Astrocyte of the cerebellum (primary cell): ENCODE measurements around the gene OBP2B.
A peak's percentile ranks its signal among the peaks of the same experiment; 100 is the strongest.

Experiments used
- DNase-seq: peaks from one replicate; pipeline ENCODE4 v3.0.0-alpha.2; 2011; ENCODE audit warnings: low read depth
- H3K4me3 ChIP-seq: 2 replicates; pipeline ENCODE4 v1.5.1; 2011; ENCODE audit warnings: mild to moderate bottlenecking, low read depth, low read length, moderate library complexity
- CTCF ChIP-seq: IDR thresholded peaks from 2 replicates; pipeline ENCODE4 v1.5.1; 2012; ENCODE audit warnings: low read length, low read depth, moderate library complexity, mild to moderate bottlenecking; ENCODE audit errors: missing control alignments
- in situ Hi-C: cut with HindIII; loops from 2 replicates; pipeline ENCODE4 v1.10.0; 2017; ENCODE audit warnings: low sequenced_read_pairs

OBP2B gene

DNA sequence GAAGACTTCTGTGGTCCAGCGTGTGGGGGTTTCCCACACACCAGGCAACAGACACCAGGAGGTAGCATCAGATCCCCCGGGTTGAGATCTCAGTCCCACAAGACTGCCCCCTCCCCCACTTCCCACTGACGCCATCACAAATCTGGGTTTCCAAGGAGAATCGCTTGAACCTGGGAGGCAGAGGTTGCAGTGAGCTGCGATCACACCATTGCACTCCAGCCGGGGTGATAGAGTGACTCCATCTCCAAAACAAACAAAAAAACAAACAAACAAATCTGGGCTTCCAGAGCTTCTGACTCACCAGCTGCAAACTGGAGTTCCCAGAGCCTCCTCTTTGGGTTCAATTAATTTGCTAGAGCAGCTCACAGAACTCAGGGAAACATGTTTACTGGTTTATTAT is 40.6 kb downstream of the OBP2B start:
- no peak for TF ChIP-seq CTCF
- in situ Hi-C loops = no loop called here
- DNase-seq = no peak
- H3K4me3 ChIP-seq = no peak overlapping the region

DNA sequence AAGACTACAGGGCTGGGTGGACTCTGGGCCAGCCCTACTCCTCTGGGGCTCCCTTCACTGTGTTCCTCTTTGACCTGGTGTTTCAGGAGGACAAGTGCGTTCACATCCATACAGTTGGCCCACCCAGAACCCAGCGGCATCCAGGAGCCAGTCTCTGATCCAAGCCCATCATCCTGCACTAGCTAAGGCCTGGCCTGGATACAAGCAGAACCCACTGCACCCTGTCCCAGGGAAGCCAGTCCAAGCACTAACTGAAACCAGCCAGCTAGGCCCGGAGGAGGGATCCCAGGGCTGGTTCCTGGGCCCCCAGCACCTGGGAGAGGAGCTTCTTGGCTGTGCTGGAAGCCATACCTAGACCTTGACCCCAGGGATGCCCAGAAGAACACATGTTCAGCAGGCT is 41.3 kb downstream of the OBP2B start:
- in situ Hi-C loops = no loop called here
- TF ChIP-seq CTCF = no peak

DNA sequence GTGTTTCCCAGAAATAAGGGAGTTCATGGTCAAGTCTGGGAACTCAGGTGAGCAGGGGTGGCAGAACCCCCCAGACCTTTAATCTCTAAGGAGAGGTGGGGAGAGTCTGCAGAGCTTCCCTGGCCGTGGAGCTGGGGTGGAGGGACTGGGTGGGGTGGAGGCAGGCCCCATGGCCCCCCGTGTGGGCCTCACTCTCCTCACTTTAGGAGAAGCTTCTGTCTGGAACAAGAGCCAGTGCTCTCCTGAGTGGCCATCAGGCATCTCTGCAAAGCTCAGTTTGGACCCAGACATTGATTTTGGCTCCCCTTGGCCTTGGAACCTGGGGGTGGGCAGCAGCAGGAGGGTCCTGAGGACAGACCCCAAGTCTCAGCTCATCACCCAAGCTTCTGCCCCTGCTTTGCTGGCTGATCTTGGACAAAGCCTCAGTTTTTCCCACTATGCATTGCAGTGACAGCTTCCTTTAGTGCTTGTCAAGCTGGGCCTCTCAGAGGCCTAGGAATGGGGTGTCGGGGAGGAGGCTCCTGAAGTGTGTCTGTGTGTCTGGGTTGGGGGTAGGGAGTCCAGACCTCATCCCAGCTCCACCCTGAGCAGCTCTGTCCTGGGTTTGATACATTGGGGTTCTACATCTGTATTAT is 41.8 kb downstream of the OBP2B start:
- TF ChIP-seq CTCF = no peak
- DNase-seq = no peak
- in situ Hi-C loops = no loop called here
- no peak overlapping the region for H3K4me3 ChIP-seq

More for the DNA sequence above, 41.3 kb downstream of the OBP2B start:
- no peak overlapping the region for H3K4me3 ChIP-seq
- DNase-seq = no peak

DNA sequence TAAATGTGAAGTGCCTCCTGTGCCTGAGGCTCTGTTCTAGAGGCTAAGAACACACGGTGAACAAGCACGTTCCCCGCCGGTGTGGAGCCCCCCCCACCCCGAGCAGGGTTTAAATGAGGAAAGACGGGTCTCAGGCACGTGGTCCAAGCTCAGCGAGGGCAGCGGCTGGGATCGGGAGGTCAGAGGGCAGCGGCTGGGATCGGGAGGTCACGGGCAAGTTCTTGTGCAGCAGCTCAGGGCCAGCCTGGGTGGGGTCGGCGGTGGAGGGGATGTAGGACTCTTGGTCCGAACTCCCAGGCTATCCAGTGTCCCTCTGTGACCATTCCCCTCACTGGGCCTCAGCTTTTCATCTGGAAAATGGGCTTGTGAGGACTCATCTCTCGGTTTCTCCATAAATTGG is 42.7 kb downstream of the OBP2B start:
- H3K4me3 ChIP-seq = no peak overlapping the region
- in situ Hi-C loops = no loop called here
- TF ChIP-seq CTCF = no peak
- DNase-seq = no peak

GRCh38 chr9:133165452-133165730 is 43.7 kb downstream of the OBP2B start:
- in situ Hi-C loops = no loop called here
- no peak for TF ChIP-seq CTCF
- no peak for DNase-seq
- H3K4me3 ChIP-seq = no peak overlapping the region

- in situ Hi-C loops = no loop called here
- TF ChIP-seq CTCF = no peak
- DNase-seq = no peak
- H3K4me3 ChIP-seq = peak overlapping the region; percentile 44
Measured at GRCh38 chr9:133164191-133164590, 44.9 kb downstream of the OBP2B start.
